NCI-H1048 (cell line): ENCODE data around the gene ZSWIM6.
"Not testable (repeated sequence)": the region's sequence is repeated elsewhere in the genome, so short reads cannot be mapped to it uniquely, and the experiment has no call there.

ENCODE experiments used
- DNase-seq: peaks from one replicate; lab custom pipeline; 2025; lab: John Stamatoyannopoulos, UW

The ZSWIM6 gene

DNA sequence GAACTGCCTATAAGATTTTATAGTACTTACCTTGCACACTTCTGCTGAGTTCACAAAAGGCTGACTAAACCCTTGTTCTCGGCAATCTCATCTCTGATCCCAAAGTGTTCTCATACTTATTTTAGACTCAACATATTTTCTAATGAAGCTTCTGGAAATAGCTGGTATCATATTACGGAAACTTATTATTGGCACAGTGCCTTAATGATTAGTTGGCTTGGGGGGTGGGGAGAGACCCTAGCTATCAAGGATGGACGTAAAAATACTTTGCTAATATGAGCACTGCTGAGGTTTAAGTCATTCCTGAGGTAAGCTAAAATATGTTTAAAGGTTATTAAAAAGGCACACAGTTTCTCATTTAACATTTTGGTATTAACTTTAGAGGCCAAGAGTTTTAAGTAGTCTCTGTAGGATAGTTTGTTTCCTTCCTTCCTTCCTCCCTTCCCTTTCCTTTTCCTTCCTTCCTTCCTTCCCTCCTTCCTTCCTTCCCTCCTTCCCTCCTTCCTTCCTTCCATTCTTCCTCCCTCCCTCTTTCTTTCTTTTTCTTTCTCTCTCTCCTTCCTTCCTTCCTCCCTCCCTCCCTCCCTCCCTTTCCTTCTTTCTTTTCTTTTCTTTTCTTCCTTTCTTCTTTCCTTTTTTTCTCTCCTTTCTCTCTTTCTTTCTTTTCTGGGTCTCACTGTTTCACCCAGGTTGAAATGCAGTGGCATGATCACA is 31.5 kb downstream of the ZSWIM6 start:
- no peak for DNase-seq

GRCh38 chr5:61366497-61367240 is 34.6 kb downstream of the ZSWIM6 start:
- no peak for DNase-seq

DNA sequence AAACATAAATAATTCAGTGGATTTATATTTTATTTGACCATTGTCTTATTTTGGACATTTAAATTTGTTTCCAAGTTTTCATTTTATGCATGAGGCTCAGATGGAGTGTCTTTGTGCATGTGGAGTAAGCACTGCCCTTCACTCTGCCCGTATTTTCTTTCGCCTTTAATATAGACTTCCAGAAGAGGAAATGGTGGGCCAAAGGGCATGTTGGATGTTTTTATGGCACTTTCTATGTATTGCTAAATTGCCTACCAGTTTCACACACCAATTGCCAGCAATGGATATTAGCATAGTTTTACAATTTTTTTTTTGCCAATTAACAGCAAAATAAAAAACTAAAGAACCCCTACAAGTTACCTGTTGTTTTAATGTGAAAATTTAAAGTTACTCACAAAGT is 38.4 kb downstream of the ZSWIM6 start:
- no peak for DNase-seq

- DNase-seq: no peak
Measured at GRCh38 chr5:61371474-61371873, 39.4 kb downstream of the ZSWIM6 start.

GRCh38 chr5:61379677-61380076 is 47.6 kb downstream of the ZSWIM6 start:
- DNase-seq: no peak

- DNase-seq: no peak
Measured at GRCh38 chr5:61381968-61382367, 49.9 kb downstream of the ZSWIM6 start.

- no peak for DNase-seq
Measured at GRCh38 chr5:61385627-61386026, 53.6 kb downstream of the ZSWIM6 start.

DNA sequence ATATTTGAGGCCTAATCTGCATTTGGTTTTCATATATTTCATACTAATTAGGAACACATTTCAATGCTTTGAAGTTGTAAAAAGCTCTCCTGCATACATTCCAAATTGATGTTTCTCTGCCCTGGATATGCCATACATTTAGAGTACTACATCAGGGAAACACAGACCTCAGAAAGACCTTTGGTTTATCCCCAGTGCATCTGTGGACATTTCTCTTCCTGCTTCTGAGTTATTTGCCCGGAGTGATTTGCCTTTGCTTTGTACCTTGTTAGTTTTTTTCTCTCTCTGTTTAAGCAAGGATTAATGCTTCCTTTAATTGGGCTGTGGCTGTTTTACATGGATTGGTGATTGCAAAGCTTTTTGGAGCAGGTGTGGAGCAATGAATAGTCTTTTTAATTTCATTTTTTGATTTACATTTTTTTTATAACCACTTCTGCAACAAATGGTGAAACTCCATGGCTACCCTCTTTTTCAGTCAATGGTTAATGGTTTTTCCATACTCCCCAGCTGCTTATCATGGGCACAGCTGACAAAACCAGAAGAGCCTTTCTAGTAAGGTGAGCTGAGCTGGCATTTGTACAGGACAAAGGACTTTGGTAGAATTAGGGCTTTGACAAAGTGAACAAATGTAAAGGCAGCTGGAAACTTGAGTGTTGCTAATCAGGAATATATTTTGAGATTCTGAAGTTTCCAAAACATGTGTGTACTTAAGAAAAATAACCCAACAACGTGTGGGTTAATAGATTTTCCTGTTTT is 54.2 kb downstream of the ZSWIM6 start:
- DNase-seq: no peak

GRCh38 chr5:61389609-61390008 is 57.6 kb downstream of the ZSWIM6 start:
- DNase-seq: no peak

DNA sequence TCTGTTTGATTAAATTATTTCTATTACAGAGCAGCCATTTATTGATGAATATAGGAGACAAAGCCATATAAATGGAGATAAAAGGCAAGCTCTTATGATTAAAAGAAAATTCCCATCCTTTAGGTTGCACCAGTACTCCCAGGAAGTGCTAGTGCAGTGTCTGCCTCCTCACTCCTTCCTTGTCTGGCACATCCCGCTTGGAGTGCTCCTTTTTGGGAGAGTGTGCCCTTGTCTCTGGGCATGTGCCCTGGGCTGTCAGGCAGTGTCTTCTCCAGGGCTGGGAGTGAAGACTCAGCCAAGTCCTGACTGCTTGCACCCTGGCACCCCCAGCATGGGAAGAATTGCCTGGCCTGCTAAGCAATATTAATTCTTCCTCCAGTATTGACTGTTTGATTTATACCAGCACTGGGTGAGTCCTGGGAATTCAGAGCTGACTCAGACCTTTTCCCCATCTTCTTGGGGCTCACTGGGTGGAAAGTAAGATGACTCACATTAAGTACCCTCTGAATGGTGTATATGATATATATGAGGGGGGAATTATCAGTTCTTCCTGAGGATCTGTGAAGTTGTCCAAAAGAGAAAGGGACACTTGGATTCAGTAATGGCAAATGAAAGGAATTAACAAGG is 62.1 kb downstream of the ZSWIM6 start:
- DNase-seq: no peak

DNA sequence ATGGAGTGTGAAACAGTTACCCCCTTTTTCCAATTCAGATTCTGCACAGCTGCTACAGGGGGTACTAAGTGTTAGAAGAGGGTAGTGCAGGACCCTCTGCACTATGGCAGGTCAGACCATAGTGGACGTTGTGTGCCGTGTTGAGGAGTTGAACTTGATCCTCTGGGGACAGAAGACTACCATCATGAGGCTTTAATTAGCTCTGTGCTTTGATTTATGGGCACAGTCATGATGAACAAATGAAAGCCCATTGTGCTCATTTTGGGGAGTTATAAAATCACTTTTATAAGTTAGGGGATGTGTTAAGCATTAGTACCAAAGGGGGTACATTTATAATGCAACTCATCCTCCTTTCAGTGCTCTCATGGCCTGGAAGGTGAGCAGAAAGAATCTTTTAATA is 62.7 kb downstream of the ZSWIM6 start:
- no peak for DNase-seq

DNA sequence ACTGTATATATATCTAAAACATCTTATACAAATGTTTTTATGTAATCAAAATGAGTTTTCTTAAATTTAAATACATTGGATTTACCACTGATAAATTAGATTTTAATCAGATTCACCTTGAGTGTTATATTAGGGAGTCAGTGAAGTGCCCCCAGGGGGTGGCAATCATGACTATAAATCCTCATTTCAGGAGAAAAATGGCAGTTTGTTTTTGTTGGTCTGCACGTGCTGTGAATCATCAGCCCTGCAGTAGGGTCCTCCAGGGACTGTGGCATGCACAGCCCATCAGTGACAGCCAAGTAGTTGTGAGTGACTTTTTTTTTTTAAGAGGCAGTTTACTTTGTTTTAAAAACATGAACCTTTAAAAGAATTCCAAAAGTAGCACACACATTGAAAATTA is 65.2 kb downstream of the ZSWIM6 start:
- DNase-seq: no peak

GRCh38 chr5:61397937-61398336 is 65.9 kb downstream of the ZSWIM6 start:
- DNase-seq: no peak

- no peak for DNase-seq
Measured at GRCh38 chr5:61398440-61398839, 66.4 kb downstream of the ZSWIM6 start.

- no peak for DNase-seq
Measured at GRCh38 chr5:61399679-61400078, 67.6 kb downstream of the ZSWIM6 start.

- DNase-seq: no peak
Measured at GRCh38 chr5:61401726-61402125, 69.7 kb downstream of the ZSWIM6 start.

- DNase-seq: no peak
Measured at GRCh38 chr5:61402244-61402823, 70.3 kb downstream of the ZSWIM6 start.

- no peak for DNase-seq
Measured at GRCh38 chr5:61402970-61403900, 71.2 kb downstream of the ZSWIM6 start.

DNA sequence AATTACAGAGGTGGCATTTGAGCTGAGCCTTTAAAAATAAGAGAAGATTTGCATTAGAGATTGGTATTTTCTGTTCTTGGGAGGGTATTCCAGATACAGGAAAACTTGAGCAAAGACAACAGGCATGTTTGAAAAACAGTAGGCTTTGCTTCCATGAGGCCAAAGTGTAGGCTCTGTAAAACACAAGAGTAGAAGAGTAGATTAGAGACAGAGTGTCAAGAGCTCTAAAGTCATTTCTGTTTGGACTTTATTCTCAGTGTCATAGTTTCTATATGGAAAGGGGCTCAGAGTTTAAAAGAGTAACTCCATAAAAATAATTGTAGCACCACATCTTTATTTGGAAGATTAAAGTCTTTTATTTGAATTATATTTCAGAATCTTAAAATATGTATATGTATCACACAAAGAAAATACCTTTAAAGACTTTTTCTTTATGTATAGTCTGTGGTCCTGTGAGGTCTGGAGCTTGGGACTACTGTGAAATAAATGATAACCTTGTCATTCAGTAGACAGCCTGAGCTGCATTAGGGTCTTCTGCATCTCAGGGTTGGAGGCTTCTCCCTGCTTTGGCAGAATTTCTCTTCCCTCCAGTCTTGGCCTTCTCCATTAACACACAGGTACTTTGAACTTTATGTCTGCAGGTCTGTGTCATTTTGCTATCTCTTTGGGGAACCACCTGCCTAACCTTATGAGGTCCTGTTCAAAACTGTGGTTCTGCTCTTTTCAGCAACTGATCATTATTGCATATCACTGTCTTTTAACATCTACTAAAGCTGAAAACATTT is 73.6 kb downstream of the ZSWIM6 start:
- DNase-seq: no peak

DNA sequence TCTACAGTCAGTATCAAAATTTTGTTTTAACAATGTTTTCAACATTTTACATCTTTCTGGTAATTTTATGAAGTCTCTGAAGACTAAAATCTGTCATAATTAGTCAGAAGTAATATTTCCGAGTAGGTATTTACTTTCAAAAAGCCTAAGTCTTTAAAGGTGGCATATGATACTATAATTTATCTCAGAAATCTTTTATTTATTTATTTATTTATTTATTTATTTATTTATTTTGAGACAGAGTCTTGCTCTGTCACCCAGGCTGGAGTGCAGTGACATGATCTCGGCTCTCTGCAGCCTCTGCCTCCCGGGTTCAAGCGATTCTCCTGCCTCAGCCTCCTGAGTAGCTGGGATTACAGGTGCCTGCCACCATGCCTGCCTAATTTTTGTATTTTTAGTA is 74.4 kb downstream of the ZSWIM6 start:
- not testable (repeated sequence) for DNase-seq
